ENCODE results near the gene SLC25A44. TPM values are rescaled to one million over a fixed set of nuclear protein-coding genes. Genes with fewer than 3 reads are reported as not detected.

The SLC25A44 gene
- total RNA-seq, 1 experiment from 2014 or later, result 28.1 TPM

- H4K20me1 ChIP-seq (ENCODE audit: low read length), result no peaks in the 10 kb centered on the region
- no peaks in the 10 kb centered on the region for H3F3A ChIP-seq (ENCODE audit: low read length, unreplicated experiment)
- H3K27me3 ChIP-seq (ENCODE audit: low read length), result no peaks in the 10 kb centered on the region
- no peak overlapping the region for H3K9ac ChIP-seq (ENCODE audit: low read length)
- ATAC-seq, result no peak
- no peak overlapping the region for H2AFZ ChIP-seq (ENCODE audit: low read length)
- TF ChIP-seq EZH2phosphoT487 (IDR thresholded peaks at IDR 0.05; ENCODE audit: borderline replicate concordance, low read length), result no peak
- TF ChIP-seq CTCF (conservative IDR thresholded peaks at IDR 0.05; ENCODE audit: low read depth, low read length), result no peak
- TF ChIP-seq EZH2 (IDR thresholded peaks at IDR 0.05; ENCODE audit: low read length, unreplicated experiment), result no peak
- no peaks in the 10 kb centered on the region for H3K9me3 ChIP-seq (ENCODE audit: low read length)
- no peak overlapping the region for H3K4me2 ChIP-seq (ENCODE audit: low read length)
- intact Hi-C loops (cut with micrococcal nuclease), result no loop called here
- BruUV-seq (replicated peaks), result no TSS peak
- peaks cover 26% of the 10 kb centered on the region for H3K4me1 ChIP-seq (ENCODE audit: insufficient read depth, low read length)
- H3K36me3 ChIP-seq (ENCODE audit: low read depth, low read length), result no peaks in the 10 kb centered on the region
- ChIA-PET POLR2A (ENCODE audit: unreplicated experiment) (interaction anchor here (0.5 kb wide), 1 partner anchor 98 kb away, joined by 5 read pairs; the partner anchor contains the start of gene UBQLN4), CTCF (interaction anchor here (1.1 kb wide), 1 partner anchor 74 kb away, joined by 7 read pairs; no protein-coding TSS in a partner anchor)
- H3K79me2 ChIP-seq (ENCODE audit: low read length), result no peaks in the 10 kb centered on the region
- no peak for DNase-seq
- H3K4me3 ChIP-seq (ENCODE audit: low read length), result no peak overlapping the region
- H3K9me2 ChIP-seq (replicated peaks; ENCODE audit: low read length), result no peaks in the 10 kb centered on the region
- no peak overlapping the region for H3K27ac ChIP-seq (ENCODE audit: low read length)
Observed at GRCh38 chr1:156151093-156151688, 42.7 kb upstream of the SLC25A44 start.

GRCh38 chr1:156152628-156153027, 41.3 kb upstream of the SLC25A44 start:
- TF ChIP-seq CTCF (conservative IDR thresholded peaks at IDR 0.05; ENCODE audit: low read depth, low read length) (no peak), EZH2phosphoT487 (IDR thresholded peaks at IDR 0.05; ENCODE audit: borderline replicate concordance, low read length) (no peak), EZH2 (IDR thresholded peaks at IDR 0.05; ENCODE audit: low read length, unreplicated experiment) (no peak)
- H3K36me3 ChIP-seq (ENCODE audit: low read depth, low read length), result no peaks in the 10 kb centered on the region
- CTCF ChIA-PET, result no interaction called here
- no peaks in the 10 kb centered on the region for H3K27me3 ChIP-seq (ENCODE audit: low read length)
- H4K20me1 ChIP-seq (ENCODE audit: low read length), result no peaks in the 10 kb centered on the region
- no peak overlapping the region for H3K4me3 ChIP-seq (ENCODE audit: low read length)
- H3K9me3 ChIP-seq (ENCODE audit: low read length), result no peaks in the 10 kb centered on the region
- intact Hi-C loops (cut with micrococcal nuclease), result no loop called here
- no peak for DNase-seq
- H3K4me1 ChIP-seq (ENCODE audit: insufficient read depth, low read length), result peaks cover 17% of the 10 kb centered on the region
- H2AFZ ChIP-seq (ENCODE audit: low read length), result no peak overlapping the region
- BruUV-seq (replicated peaks), result no TSS peak
- H3K27ac ChIP-seq (ENCODE audit: low read length), result no peak overlapping the region
- no peak overlapping the region for H3K9ac ChIP-seq (ENCODE audit: low read length)
- no peaks in the 10 kb centered on the region for H3F3A ChIP-seq (ENCODE audit: low read length, unreplicated experiment)
- no peak overlapping the region for H3K4me2 ChIP-seq (ENCODE audit: low read length)
- no peaks in the 10 kb centered on the region for H3K79me2 ChIP-seq (ENCODE audit: low read length)
- H3K9me2 ChIP-seq (replicated peaks; ENCODE audit: low read length), result no peaks in the 10 kb centered on the region
- POLR2A ChIA-PET (ENCODE audit: unreplicated experiment), result no interaction called here
- no peak for ATAC-seq

DNA sequence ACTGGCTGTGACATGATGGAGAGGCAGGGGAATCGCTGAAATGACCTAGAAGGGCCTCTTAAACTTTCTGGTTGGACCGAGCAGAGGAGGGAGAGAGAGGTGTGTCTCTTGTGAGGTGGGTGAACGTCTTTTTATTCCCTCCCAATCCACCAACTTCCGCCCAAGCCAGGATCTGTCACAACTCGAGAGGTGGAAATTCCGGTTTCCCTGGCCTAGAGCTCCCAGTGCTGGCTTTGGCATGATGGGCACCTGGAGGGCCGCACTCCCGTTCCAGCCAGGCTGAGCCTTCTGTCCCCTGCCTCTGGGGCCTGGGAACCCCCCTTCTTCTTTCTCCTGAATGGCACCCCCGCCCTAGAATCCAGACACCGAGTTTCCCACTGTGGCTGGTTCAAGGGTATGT, 40.5 kb upstream of the SLC25A44 start, which contains the start of gene SEMA4A:
Gene SEMA4A, plus strand, starts transcription at position 224 of the 400 bp plus-strand sequence. CDS start 994 bp downstream, outside the sequence.
- peaks cover 17% of the 10 kb centered on the region for H3K4me1 ChIP-seq (ENCODE audit: insufficient read depth, low read length)
- BruUV-seq (replicated peaks), result no TSS peak
- H3K79me2 ChIP-seq (ENCODE audit: low read length), result no peaks in the 10 kb centered on the region
- intact Hi-C loops (cut with micrococcal nuclease), result no loop called here
- no peaks in the 10 kb centered on the region for H3K9me3 ChIP-seq (ENCODE audit: low read length)
- POLR2A ChIA-PET (ENCODE audit: unreplicated experiment), result interaction anchor here (0.6 kb wide), 1 partner anchor 40 kb away, joined by 4 read pairs; the partner anchor contains the start of gene SLC25A44
- ATAC-seq (peak; percentile 24; the same call in 1 of the 2 replicates), DNase-seq (peak; percentile 86)
- TF ChIP-seq EZH2 (IDR thresholded peaks at IDR 0.05; ENCODE audit: low read length, unreplicated experiment) (no peak), CTCF (conservative IDR thresholded peaks at IDR 0.05; ENCODE audit: low read depth, low read length) (no peak), EZH2phosphoT487 (IDR thresholded peaks at IDR 0.05; ENCODE audit: borderline replicate concordance, low read length) (no peak)
- no peaks in the 10 kb centered on the region for H4K20me1 ChIP-seq (ENCODE audit: low read length)
- CTCF ChIA-PET, result interaction anchor here (0.5 kb wide), 2 partner anchors 170 to 261 kb away, joined by 3 read pairs; no protein-coding TSS in a partner anchor
- H3K4me2 ChIP-seq (ENCODE audit: low read length), result peak within 1 kb of the TSS; percentile 48
- no peaks in the 10 kb centered on the region for H3K9me2 ChIP-seq (replicated peaks; ENCODE audit: low read length)
- H2AFZ ChIP-seq (ENCODE audit: low read length), result 0 out of 2 replicates have a peak within 1 kb of the TSS, but pooled peaks have one; percentile 49
- H3K9ac ChIP-seq (ENCODE audit: low read length), result no peak within 1 kb of the TSS; the same call in 1 of the 2 replicates
- H3K27me3 ChIP-seq (ENCODE audit: low read length), result no peaks in the 10 kb centered on the region
- H3F3A ChIP-seq (ENCODE audit: low read length, unreplicated experiment), result no peaks in the 10 kb centered on the region
- H3K36me3 ChIP-seq (ENCODE audit: low read depth, low read length), result no peaks in the 10 kb centered on the region
- H3K27ac ChIP-seq (ENCODE audit: low read length), result no peak within 1 kb of the TSS
- H3K4me3 ChIP-seq (ENCODE audit: low read length), result no peak within 1 kb of the TSS

Data from PC-3 (cell line).